Motor neuron (in vitro differentiated cells): ENCODE results near the gene INTS11. TPM values are rescaled to one million over a fixed set of nuclear protein-coding genes. Genes with fewer than 3 reads are reported as not detected.

Experiments
- ATAC-seq, 8 experiments: fragments of 200-7000 bp; cut with Tn5 transposase; replicated peaks in 6 of 8; 2 replicates each; pipeline ENCODE4 v1.8.0; 2021; ENCODE audit warnings: mild to moderate bottlenecking in 8 of 8, moderate library complexity in 8 of 8
- H3K27ac ChIP-seq, 2 donors: fragments of 250-450 bp; sonication (Bioruptor Pico); 2 replicates each; pipeline ENCODE4 v1.9.0; 2021; ENCODE audit warnings: antibody characterized with exemption in 2 of 2, mild to moderate bottlenecking in 2 of 2, moderate library complexity in 1 of 2
- H3K4me1 ChIP-seq, 2 donors: fragments of 250-450 bp; sonication (Bioruptor Pico); replicated peaks in 1 of 2; 2 replicates each; pipeline ENCODE4 v1.6.1; 2021; ENCODE audit warnings: antibody characterized with exemption in 2 of 2, mild to moderate bottlenecking in 2 of 2, moderate library complexity in 1 of 2
- H3K4me3 ChIP-seq, 5 donors: fragments of 250-450 bp; sonication (Bioruptor Pico); 2 replicates each; pipeline ENCODE4 v1.9.0; 2021; ENCODE audit warnings: antibody characterized with exemption in 5 of 5, mild to moderate bottlenecking in 5 of 5, moderate library complexity in 4 of 5
- WGBS, 10 experiments: fragments of 450-650 bp; shearing (Covaris generic); methylation state at CpG; one replicate each; pipeline ENCODE4 v1.0.0; 2022; 5-methylcytosine and 5-hydroxymethylcytosine counted together
- in situ Hi-C, 9 experiments: fragments of 400-800 bp; cut with MboI; loops; one replicate each; pipeline ENCODE4 v1.15.0; 2021; ENCODE audit warnings: low sequenced_read_pairs in 9 of 9, low pct_unique_long_range_greater_than_20kb in 2 of 9; ENCODE audit not compliant: unreplicated experiment in 9 of 9
- total RNA-seq, 8 experiments: library from RNA; unstranded; fragments of 300-600 nt; gene quantifications; 2 replicates each; pipeline versions ENCODE4 v1.2.3 to v1.2.4, GENCODE V29; 2022

The INTS11 gene
- total RNA-seq, 8 experiments from 2014 or later = 67.5 to 142 (median 103) TPM

DNA sequence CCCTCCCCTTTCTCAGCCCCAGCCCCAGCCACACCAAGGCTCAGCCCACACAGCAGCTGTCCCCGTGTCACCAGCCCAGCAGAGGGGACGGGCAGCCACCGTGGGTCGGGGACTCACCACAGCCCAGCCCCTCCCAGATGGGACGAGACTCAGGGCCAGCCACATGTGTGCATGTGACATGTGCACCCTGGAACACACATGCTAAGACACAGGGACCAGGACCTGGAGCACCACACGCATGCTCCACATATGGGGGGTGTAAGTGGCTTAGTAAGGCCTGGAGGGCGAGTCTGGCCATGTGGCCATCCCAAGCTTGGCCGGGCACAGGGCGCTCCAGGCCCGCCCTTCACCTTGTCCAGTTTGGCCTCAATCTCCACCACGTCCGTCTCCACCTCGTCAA is 20.7 kb downstream of the INTS11 start:
- peak overlapping the region; percentile 97 for H3K27ac ChIP-seq
- 95 to 100% (median 100%) methylated on average over 1 to 4 of the region's 13 CpGs; no CpG with 5 or more reads in 6 of the 10 experiments for WGBS, 10 experiments
- H3K4me1 ChIP-seq = peaks cover 31 to 38% of the 10 kb centered on the region in 2 donors
- no peak for ATAC-seq
- in situ Hi-C loops = no loop called here
- peak overlapping the region in 4 of 5 donors; percentile 73 to 95 (median 84) for H3K4me3 ChIP-seq

- Histone ChIP-seq H3K4me1 (peaks cover 35 to 42% of the 10 kb centered on the region in 2 donors), H3K4me3 (no peak overlapping the region), H3K27ac (no peak overlapping the region)
- ATAC-seq = no peak
- WGBS, 10 experiments = 47 to 96% methylated on average over 3 to 5 of the region's 31 CpGs; no CpG with 5 or more reads in 8 of the 10 experiments
- in situ Hi-C loops = no loop called here
Observed at GRCh38 chr1:1302951-1303509, 21.4 kb downstream of the INTS11 start.

GRCh38 chr1:1302006-1302430 is 22.4 kb downstream of the INTS11 start:
- ATAC-seq = no peak

GRCh38 chr1:1300352-1300739 is 24.1 kb downstream of the INTS11 start:
- in situ Hi-C loops = no loop called here
- WGBS, 10 experiments = 80 to 100% (median 92%) methylated on average over 1 to 9 of the region's 12 CpGs; no CpG with 5 or more reads in 2 of the 10 experiments
- H3K27ac ChIP-seq = no peak overlapping the region
- ATAC-seq = no peak
- H3K4me1 ChIP-seq = peaks cover 21 to 28% of the 10 kb centered on the region in 2 donors
- no peak overlapping the region for H3K4me3 ChIP-seq

More at GRCh38 chr1:1302006-1302430, 22.4 kb downstream of the INTS11 start:
- WGBS, 10 experiments = 79 to 100% (median 94%) methylated on average over 2 to 3 of the region's 9 CpGs; no CpG with 5 or more reads in 6 of the 10 experiments
- in situ Hi-C loops = no loop called here
- Histone ChIP-seq H3K27ac (no peak overlapping the region), H3K4me1 (peaks cover 35 to 42% of the 10 kb centered on the region in 2 donors), H3K4me3 (no peak overlapping the region)

DNA sequence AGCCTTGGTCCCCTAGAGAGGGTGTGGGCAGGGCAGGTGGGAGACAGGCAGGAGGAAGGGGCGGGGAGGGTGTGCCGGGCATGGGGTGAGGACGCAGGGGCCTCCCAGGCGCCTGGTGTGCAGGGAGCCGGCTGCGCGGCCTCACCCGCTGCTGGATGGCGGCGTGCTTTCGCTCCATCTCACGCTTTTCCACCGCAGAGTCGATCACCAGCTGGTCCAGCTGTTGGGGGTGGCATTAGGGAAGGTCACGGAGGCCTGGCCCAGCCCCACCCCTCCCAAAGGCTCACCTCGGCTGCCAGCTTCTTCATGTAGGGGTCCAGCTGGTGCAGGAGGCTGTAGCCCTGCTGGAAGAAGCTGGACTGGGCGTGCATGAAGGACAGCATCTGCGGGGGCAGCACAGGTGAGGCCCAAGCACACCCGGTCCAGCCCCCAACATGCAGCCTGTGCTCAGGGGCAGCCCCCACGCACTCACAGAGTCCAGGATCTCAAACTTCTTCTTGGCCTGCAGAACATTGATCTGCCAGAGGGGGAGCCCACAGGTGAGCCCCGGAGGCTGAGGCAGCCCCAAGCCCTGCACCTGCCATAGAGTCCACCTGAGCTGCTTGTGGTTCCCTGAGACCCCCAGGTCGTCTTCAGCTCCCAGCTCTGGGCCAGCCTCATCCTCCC is 24.6 kb downstream of the INTS11 start:
- Histone ChIP-seq H3K27ac (peak overlapping the region in 1 of 2 donors; percentile 21), H3K4me3 (no peak overlapping the region), H3K4me1 (peaks cover 17 to 23% of the 10 kb centered on the region in 2 donors)
- in situ Hi-C loops = no loop called here
- ATAC-seq = peak in 1 of 8 experiments; percentile 2
- 20 to 66% (median 60%) methylated on average over 1 to 3 of the region's 22 CpGs; no CpG with 5 or more reads in 7 of the 10 experiments for WGBS, 10 experiments

DNA sequence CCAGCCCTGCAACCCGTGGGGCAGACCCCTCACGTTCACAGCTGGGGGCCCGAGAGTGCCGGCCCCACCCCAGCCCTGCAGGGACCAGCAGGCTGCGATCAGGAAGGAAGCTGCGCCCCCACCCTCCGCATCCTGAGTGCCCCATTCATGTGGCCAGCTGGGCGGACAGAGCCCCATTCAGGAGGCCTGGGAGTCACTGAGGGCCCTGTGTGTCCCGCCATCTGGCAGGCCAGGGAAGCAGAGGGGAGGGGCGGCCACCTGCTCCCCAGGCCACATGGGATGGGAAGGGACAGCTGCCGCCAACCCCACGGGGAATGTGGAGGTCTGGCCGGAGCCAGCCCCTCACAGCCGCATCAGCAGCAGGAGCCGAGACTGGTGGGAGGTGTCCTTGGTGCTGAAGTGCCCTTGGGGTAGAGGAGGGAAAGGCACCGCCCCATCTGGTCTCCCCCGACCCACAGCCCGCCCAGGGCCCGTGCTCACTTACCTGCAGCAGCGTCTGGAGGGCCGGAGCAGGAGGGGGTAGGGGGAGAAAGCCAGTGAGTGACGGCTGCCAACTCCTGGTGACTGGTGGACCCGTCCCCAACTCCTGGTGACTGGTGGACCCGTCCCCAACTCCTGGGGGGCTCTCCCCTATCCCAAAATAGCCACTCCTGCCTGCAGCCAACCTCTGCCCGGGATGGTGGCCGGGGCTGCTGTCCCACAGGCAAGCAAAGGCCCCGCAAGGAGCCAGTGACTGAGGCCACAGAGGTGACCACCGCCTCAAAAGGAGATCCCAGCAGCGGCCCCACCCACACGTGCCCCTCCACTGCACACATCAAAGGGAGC is 25.4 kb downstream of the INTS11 start:
- Histone ChIP-seq H3K27ac (peak overlapping the region; percentile 32 to 64), H3K4me3 (no peak overlapping the region), H3K4me1 (peaks cover 16 to 18% of the 10 kb centered on the region in 2 donors)
- peak in 6 of 8 experiments; percentile 47 to 81 (median 74) for ATAC-seq
- 28 to 94% (median 55%) methylated on average over 1 to 7 of the region's 30 CpGs; no CpG with 5 or more reads in 6 of the 10 experiments for WGBS, 10 experiments
- in situ Hi-C loops = no loop called here

- peaks cover 12 to 14% of the 10 kb centered on the region in 2 donors for H3K4me1 ChIP-seq
- H3K4me3 ChIP-seq = no peak overlapping the region
- in situ Hi-C loops = no loop called here
- WGBS, 10 experiments = 80 to 100% (median 88%) methylated on average over 1 to 18 of the region's 31 CpGs; no CpG with 5 or more reads in 6 of the 10 experiments
- no peak for ATAC-seq
- no peak overlapping the region for H3K27ac ChIP-seq
Observed at GRCh38 chr1:1297802-1298424, 26.5 kb downstream of the INTS11 start.

DNA sequence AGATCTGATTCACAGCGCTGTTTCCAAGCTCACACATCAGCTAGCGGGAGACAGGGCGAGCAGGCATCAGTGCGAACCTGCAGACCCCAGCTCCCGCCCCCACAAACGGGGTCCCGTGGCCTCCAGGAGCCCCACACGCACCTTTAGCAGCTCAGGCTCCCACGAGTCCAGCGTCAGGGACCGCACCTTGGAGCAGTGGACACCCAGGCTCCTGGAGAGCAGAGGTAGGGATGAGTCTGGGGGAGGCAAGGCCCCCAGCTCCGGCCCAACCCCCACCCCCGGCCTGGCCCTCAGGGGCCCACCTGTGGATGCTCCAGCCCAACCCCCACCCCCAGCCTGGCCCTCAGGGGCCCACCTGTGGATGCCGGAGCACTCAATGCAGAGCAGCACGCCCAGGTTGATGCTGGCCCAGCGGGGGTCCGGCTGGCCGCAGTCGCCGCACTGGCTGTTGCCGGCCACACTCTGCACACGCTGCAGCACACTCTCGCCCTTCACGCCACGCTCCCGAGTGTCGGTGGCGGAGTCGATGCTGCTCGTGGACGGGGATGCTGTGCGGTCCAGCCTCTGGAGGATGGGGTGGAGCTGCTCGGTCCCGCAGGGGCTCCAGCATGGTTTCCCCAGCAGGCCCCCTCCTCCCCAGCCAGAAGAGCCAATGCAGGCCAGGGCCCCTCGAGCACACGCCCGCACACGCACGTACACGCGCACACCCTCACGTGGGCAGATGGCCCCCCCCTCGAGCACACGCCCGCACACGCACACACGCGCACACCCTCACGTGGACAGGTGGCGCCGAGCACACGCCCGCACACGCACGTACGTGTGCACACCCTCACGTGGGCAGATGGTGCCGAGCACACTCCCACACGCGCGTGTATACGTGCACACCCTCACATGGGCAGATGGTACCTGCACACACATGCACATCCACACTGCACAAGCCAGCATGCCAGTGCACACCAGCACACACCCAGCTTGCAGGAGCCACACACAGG is 28.1 kb downstream of the INTS11 start:
- H3K27ac ChIP-seq = no peak overlapping the region
- WGBS, 10 experiments = 87 to 100% (median 98%) methylated on average over 7 to 14 of the region's 62 CpGs; no CpG with 5 or more reads in 6 of the 10 experiments

GRCh38 chr1:1295154-1295923 is 29.1 kb downstream of the INTS11 start:
- in situ Hi-C loops = no loop called here

More for the DNA sequence above, 28.1 kb downstream of the INTS11 start:
- no peak for ATAC-seq
- in situ Hi-C loops = no loop called here
- H3K4me3 ChIP-seq = no peak overlapping the region
- peaks cover 19 to 24% of the 10 kb centered on the region in 2 donors for H3K4me1 ChIP-seq

DNA sequence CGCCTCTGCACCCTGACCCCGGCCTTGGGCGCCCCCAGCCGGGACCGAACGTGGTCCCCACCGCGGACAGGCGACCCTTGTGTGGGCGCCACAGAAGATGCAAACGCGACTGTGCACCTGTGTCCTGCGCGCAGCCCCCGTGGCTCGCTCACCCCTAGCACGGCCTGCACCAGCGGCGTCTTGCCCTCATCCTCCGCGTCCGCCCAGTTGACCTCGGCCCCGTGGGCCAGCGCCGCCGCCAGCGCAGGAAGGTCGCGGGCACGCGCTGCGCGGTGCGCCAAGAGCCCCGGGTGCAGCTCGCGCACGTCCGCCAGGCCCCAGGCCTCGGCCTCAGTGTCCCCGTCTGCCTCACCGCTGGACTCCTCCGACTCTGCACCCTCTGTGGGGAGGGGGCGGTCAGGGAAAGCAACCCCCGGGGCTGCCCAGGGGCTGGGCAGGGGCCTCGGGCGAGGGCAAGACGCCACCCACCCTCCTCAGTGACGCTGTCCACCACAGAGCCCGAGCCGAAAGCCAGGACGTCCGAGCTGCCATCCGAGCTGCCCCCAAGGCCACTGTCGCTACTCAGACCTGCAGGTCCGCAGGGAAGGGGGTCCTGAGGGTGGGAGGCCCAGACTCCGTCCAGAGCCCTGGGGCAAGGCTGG is 30.1 kb downstream of the INTS11 start:
- Histone ChIP-seq H3K27ac (no peak overlapping the region), H3K4me3 (no peak overlapping the region), H3K4me1 (peaks cover 23 to 25% of the 10 kb centered on the region in 2 donors)
- no peak for ATAC-seq
- WGBS, 10 experiments = 78 to 100% (median 93%) methylated on average over 1 to 27 of the region's 58 CpGs; no CpG with 5 or more reads in 7 of the 10 experiments
- in situ Hi-C loops = no loop called here

More at GRCh38 chr1:1295154-1295923, 29.1 kb downstream of the INTS11 start:
- no peak overlapping the region for H3K27ac ChIP-seq
- no peak for ATAC-seq
- WGBS, 10 experiments = 80 to 100% (median 95%) methylated on average over 1 to 18 of the region's 35 CpGs; no CpG with 5 or more reads in 4 of the 10 experiments
- peaks cover 28 to 29% of the 10 kb centered on the region in 2 donors for H3K4me1 ChIP-seq
- no peak overlapping the region for H3K4me3 ChIP-seq
